GM13977 (cell line): ENCODE measurements around the gene ZFYVE9.
"Not testable (repeated sequence)": the region's sequence is repeated elsewhere in the genome, so short reads cannot be mapped to it uniquely, and the experiment has no call there.

Experiments used
- DNase-seq: peaks from one replicate; pipeline ENCODE4 v3.0.0; 2012; ENCODE audit warnings: low spot score
- CTCF ChIP-seq: IDR thresholded peaks from 2 replicates; pipeline ENCODE4 v1.5.1; 2012; ENCODE audit warnings: mild to moderate bottlenecking, control low read depth; ENCODE audit not compliant: insufficient read depth; ENCODE audit errors: extremely low read depth, missing control alignments
- in situ Hi-C: fragments of 300-500 bp; cut with MboI; formaldehyde crosslinking; loops from one replicate; pipeline ENCODE4 v1.12.0; 2022; ENCODE audit warnings: low sequenced_read_pairs, low pct_unique_long_range_greater_than_20kb, mixed read lengths, inconsistent platforms; ENCODE audit not compliant: unreplicated experiment

Gene ZFYVE9

GRCh38 chr1:52159033-52159789 is 17.3 kb downstream of the ZFYVE9 start:
- TF ChIP-seq CTCF: no peak
- in situ Hi-C loops: no loop called here
- no peak for DNase-seq

GRCh38 chr1:52162947-52163346 is 21.1 kb downstream of the ZFYVE9 start:
- DNase-seq: no peak
- TF ChIP-seq CTCF: no peak
- in situ Hi-C loops: no loop called here

GRCh38 chr1:52164604-52165003 is 22.7 kb downstream of the ZFYVE9 start:
- in situ Hi-C loops: no loop called here
- TF ChIP-seq CTCF: no peak
- no peak for DNase-seq

- DNase-seq: no peak
- in situ Hi-C loops: no loop called here
Observed at GRCh38 chr1:52166996-52167753, 25.3 kb downstream of the ZFYVE9 start.

GRCh38 chr1:52168373-52169080 is 26.6 kb downstream of the ZFYVE9 start:
- in situ Hi-C loops: no loop called here

More at GRCh38 chr1:52166996-52167753, 25.3 kb downstream of the ZFYVE9 start:
- no peak for TF ChIP-seq CTCF

GRCh38 chr1:52171149-52171548 is 29.3 kb downstream of the ZFYVE9 start:
- in situ Hi-C loops, DNase-seq: not testable (repeated sequence)

More at GRCh38 chr1:52168373-52169080, 26.6 kb downstream of the ZFYVE9 start:
- TF ChIP-seq CTCF: no peak
- no peak for DNase-seq
